ENCODE measurements around the gene KRTAP10-3. TPM values are rescaled to one million over a fixed set of nuclear protein-coding genes. Genes with fewer than 3 reads are reported as not detected.

KRTAP10-3 gene
- total and polyA plus RNA-seq, 2 of the 13 experiments (the other 11 are each of a cell fraction or from before 2014, with no cell fraction given), result not detected

DNA sequence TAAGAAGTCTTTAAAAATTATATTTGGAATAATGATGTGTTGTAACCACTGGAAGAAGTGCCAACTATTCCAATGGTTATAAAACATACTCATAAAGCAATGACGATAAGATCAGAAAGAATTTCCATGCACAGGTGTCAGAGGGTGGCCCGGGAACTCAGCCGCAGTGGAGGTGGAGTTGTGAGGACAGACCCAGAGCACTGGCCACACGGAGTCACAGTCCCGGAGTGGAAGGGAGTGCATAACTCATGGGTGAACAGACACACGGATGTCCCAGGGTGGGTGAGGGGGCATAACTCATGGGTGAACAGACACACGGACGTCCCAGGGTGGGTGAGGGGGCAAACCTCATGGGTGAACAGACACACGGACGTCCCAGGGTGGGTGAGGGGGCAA lies 17.4 kb upstream of the KRTAP10-3 start:
- intact Hi-C loops (cut with micrococcal nuclease; ENCODE audit: unreplicated experiment), result no loop called here
- ATAC-seq, result no peak

DNA sequence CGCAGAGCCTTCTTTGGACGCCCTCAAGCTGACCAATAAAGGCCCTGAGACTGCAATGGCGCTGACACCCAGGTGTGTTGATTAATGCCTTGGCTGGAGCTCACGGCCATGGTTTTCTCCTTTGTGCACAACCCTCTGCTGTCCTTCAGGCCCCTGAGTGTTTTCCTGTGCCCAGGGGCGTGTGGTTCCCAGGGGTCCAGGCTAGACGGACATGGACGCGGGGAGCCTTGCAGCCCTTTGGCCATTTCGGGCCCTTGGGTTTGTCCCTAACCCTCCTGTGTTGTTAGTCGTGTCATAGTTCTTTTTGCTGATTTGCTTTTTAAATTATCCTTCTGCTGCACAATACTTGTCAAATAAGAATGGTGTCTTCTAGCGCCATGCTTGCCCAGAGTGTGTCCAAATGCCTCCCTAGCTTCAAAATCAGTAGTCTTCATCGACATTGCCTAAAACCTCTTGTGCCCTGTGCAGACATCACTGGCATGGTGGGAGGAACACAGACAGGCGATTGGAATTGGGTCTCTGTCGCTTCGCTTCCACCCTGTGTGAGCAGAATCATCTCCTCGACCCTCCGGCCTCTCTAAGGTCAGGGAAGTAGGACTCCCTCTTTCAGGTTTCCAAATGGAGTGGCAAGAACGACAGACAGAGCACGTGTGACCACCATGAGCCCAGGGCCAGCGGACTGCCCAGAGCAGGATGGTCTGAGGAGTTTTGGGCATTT lies 16.9 kb upstream of the KRTAP10-3 start:
- peak overlapping the region; percentile 75 for H3K4me2 ChIP-seq (ENCODE audit: low read depth, low read length)
- POLR2A ChIA-PET, result no interaction called here
- H3K27me3 ChIP-seq (ENCODE audit: control insufficient read depth in 1 of 2, insufficient read depth in 2 of 2, low read length in 2 of 2), result no peaks in the 10 kb centered on the region
- DNase-seq (ENCODE audit: low spot score) (no peak), FAIRE-seq (no peak), ATAC-seq (no peak; the same call in 2 of the 3 replicates)
- peak overlapping the region; percentile 32 for H3K27ac ChIP-seq (ENCODE audit: extremely low read length, insufficient read depth, low read length)
- H3K9me3 ChIP-seq (ENCODE audit: low read length), result peaks cover 14% of the 10 kb centered on the region
- peaks cover 32% of the 10 kb centered on the region for H3K4me1 ChIP-seq (ENCODE audit: insufficient read depth, low read length)
- H3K9ac ChIP-seq (ENCODE audit: insufficient read depth, low read depth, low read length), result no peak overlapping the region
- no peaks in the 10 kb centered on the region for H4K20me1 ChIP-seq (ENCODE audit: insufficient read depth, low read length)
- intact Hi-C loops (cut with micrococcal nuclease; ENCODE audit: unreplicated experiment) (no loop called here), in situ Hi-C loops (cut with HindIII; ENCODE audit: extremely low pct_ligation_motif_present, low pct_unique_long_range_greater_than_20kb) (no loop called here)
- CTCF ChIA-PET (ENCODE audit: low intra/inter-chr PET ratio, low total read pairs), result no interaction called here
- H3K4me3 ChIP-seq (replicated peaks in 1 of 3; ENCODE audit: insufficient read depth in 1 of 3, low read depth in 2 of 3, low read length in 3 of 3), result no peak overlapping the region
- H3K36me3 ChIP-seq (replicated peaks in 1 of 2; ENCODE audit: control insufficient read depth in 1 of 2, insufficient read depth in 2 of 2, low read length in 2 of 2), result no peaks in the 10 kb centered on the region
- TF ChIP-seq ETV6 (CRISPR knock-in tag; conservative IDR thresholded peaks at IDR 0.05) (no peak), ATF7-NPFF (CRISPR knock-in tag; IDR thresholded peaks at IDR 0.05; ENCODE audit: low read depth) (no peak), ZMYM2 (CRISPR knock-in tag; IDR thresholded peaks at IDR 0.05) (0 out of 2 replicates have a peak, but pooled peaks have one; percentile 7), ZNF317 (CRISPR knock-in tag; IDR thresholded peaks at IDR 0.05) (0 out of 2 replicates have a peak, but pooled peaks have one; percentile 94), SRY (CRISPR knock-in tag; IDR thresholded peaks at IDR 0.05) (0 out of 2 replicates have a peak, but pooled peaks have one; percentile 31), ZNF724P (CRISPR knock-in tag; IDR thresholded peaks at IDR 0.05; ENCODE audit: borderline replicate concordance) (0 out of 2 replicates have a peak, but pooled peaks have one; percentile 8)
- TF ChIP-seq, protein P1, sequence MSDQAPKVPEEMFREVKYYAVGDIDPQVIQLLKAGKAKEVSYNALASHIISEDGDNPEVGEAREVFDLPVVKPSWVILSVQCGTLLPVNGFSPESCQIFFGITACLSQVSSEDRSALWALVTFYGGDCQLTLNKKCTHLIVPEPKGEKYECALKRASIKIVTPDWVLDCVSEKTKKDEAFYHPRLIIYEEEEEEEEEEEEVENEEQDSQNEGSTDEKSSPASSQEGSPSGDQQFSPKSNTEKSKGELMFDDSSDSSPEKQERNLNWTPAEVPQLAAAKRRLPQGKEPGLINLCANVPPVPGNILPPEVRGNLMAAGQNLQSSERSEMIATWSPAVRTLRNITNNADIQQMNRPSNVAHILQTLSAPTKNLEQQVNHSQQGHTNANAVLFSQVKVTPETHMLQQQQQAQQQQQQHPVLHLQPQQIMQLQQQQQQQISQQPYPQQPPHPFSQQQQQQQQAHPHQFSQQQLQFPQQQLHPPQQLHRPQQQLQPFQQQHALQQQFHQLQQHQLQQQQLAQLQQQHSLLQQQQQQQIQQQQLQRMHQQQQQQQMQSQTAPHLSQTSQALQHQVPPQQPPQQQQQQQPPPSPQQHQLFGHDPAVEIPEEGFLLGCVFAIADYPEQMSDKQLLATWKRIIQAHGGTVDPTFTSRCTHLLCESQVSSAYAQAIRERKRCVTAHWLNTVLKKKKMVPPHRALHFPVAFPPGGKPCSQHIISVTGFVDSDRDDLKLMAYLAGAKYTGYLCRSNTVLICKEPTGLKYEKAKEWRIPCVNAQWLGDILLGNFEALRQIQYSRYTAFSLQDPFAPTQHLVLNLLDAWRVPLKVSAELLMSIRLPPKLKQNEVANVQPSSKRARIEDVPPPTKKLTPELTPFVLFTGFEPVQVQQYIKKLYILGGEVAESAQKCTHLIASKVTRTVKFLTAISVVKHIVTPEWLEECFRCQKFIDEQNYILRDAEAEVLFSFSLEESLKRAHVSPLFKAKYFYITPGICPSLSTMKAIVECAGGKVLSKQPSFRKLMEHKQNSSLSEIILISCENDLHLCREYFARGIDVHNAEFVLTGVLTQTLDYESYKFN (CRISPR knock-in tag; conservative IDR thresholded peaks at IDR 0.05), result peak; percentile 8; the same call in 1 of the 2 replicates
- TF ChIP-seq, protein P2, sequence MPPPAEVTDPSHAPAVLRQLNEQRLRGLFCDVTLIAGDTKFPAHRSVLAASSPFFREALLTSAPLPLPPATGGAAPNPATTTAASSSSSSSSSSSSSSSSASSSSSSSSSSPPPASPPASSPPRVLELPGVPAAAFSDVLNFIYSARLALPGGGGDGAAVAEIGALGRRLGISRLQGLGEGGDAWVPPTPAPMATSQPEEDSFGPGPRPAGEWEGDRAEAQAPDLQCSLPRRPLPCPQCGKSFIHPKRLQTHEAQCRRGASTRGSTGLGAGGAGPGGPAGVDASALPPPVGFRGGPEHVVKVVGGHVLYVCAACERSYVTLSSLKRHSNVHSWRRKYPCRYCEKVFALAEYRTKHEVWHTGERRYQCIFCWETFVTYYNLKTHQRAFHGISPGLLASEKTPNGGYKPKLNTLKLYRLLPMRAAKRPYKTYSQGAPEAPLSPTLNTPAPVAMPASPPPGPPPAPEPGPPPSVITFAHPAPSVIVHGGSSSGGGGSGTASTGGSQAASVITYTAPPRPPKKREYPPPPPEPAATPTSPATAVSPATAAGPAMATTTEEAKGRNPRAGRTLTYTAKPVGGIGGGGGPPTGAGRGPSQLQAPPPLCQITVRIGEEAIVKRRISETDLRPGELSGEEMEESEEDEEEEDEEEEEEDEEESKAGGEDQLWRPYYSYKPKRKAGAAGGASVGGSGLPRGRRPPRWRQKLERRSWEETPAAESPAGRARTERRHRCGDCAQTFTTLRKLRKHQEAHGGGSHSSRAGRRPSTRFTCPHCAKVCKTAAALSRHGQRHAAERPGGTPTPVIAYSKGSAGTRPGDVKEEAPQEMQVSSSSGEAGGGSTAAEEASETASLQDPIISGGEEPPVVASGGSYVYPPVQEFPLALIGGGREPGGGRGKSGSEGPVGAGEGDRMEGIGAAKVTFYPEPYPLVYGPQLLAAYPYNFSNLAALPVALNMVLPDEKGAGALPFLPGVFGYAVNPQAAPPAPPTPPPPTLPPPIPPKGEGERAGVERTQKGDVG (CRISPR knock-in tag; IDR thresholded peaks at IDR 0.05; ENCODE audit: borderline replicate concordance), result peak; percentile 10; the same call in 1 of the 2 replicates
- H3K79me2 ChIP-seq (ENCODE audit: insufficient read depth, low read length), result no peaks in the 10 kb centered on the region
- H2AFZ ChIP-seq (ENCODE audit: low read length), result no peak overlapping the region
- WGBS (ENCODE audit: low lambda C conversion rate), result 94% methylated on average over 16 of the region's 20 CpGs
- no TSS peak for BruUV-seq (replicated peaks)

More for the DNA sequence above, 17.4 kb upstream of the KRTAP10-3 start:
- Histone ChIP-seq H3K79me2 (ENCODE audit: insufficient read depth, low read length) (no peaks in the 10 kb centered on the region), H3K4me1 (ENCODE audit: insufficient read depth, low read length) (peaks cover 32% of the 10 kb centered on the region), H3K9ac (ENCODE audit: insufficient read depth, low read depth, low read length) (no peak overlapping the region), H3K27me3 (ENCODE audit: control insufficient read depth in 1 of 2, insufficient read depth in 2 of 2, low read length in 2 of 2) (no peaks in the 10 kb centered on the region), H2AFZ (ENCODE audit: low read length) (no peak overlapping the region), H3K36me3 (replicated peaks in 1 of 2; ENCODE audit: control insufficient read depth in 1 of 2, insufficient read depth in 2 of 2, low read length in 2 of 2) (no peaks in the 10 kb centered on the region), H3K4me2 (ENCODE audit: low read depth, low read length) (no peak overlapping the region), H4K20me1 (ENCODE audit: insufficient read depth, low read length) (no peaks in the 10 kb centered on the region), H3K4me3 (replicated peaks in 1 of 3; ENCODE audit: insufficient read depth in 1 of 3, low read depth in 2 of 3, low read length in 3 of 3) (no peak overlapping the region), H3K27ac (ENCODE audit: extremely low read length, insufficient read depth, low read length) (no peak overlapping the region), H3K9me3 (ENCODE audit: low read length) (peaks cover 12% of the 10 kb centered on the region)
- POLR2A ChIA-PET, result no interaction called here
- CTCF ChIA-PET (ENCODE audit: low intra/inter-chr PET ratio, low total read pairs), result no interaction called here
- BruUV-seq (replicated peaks), result no TSS peak
- DNase-seq (ENCODE audit: low spot score) (no peak), FAIRE-seq (no peak)
- TF ChIP-seq ZNF589 (CRISPR knock-in tag; conservative IDR thresholded peaks at IDR 0.05), result no peak
- TF ChIP-seq ZSCAN9 (CRISPR knock-in tag; IDR thresholded peaks at IDR 0.05; ENCODE audit: borderline replicate concordance), result no peak
- no peak for TF ChIP-seq YY1 (IDR thresholded peaks at IDR 0.05; ENCODE audit: insufficient read depth, insufficient replicate concordance, low read depth, low read length)
- TF ChIP-seq ELF1 (CRISPR knock-in tag; IDR thresholded peaks at IDR 0.05), result no peak
- no peak for TF ChIP-seq ZNF263 (CRISPR knock-in tag; IDR thresholded peaks at IDR 0.05)
- in situ Hi-C loops (cut with HindIII; ENCODE audit: extremely low pct_ligation_motif_present, low pct_unique_long_range_greater_than_20kb), result no loop called here
- WGBS (ENCODE audit: low lambda C conversion rate), result 83% methylated on average over 8 of the region's 10 CpGs
